Endodermal cell (in vitro differentiated cells): ENCODE data around the gene DACH1. TPM values are rescaled to one million over a fixed set of nuclear protein-coding genes. Genes with fewer than 3 reads are reported as not detected.

ENCODE experiments used
- DNase-seq: peaks from one replicate; pipeline ENCODE4 v3.0.0-alpha.2; 2017
- H3K27ac ChIP-seq: 2 replicates; pipeline ENCODE4 v1.5.1; 2013; ENCODE audit warnings: mild to moderate bottlenecking, low read depth, low read length, moderate library complexity
- H3K27me3 ChIP-seq: 2 replicates; pipeline ENCODE4 v1.6.1; 2013; ENCODE audit warnings: mild to moderate bottlenecking, low read length, moderate library complexity; ENCODE audit not compliant: insufficient read depth, control insufficient read depth, poor library complexity, severe bottlenecking
- H3K36me3 ChIP-seq: 2 replicates; pipeline ENCODE4 v1.7.0; 2013; ENCODE audit warnings: mild to moderate bottlenecking, low read length, moderate library complexity; ENCODE audit not compliant: control insufficient read depth, insufficient read depth
- H3K4me1 ChIP-seq: one replicate; pipeline ENCODE4 v1.7.0; 2013; ENCODE audit warnings: low read length; ENCODE audit not compliant: control insufficient read depth, insufficient read depth
- H3K4me3 ChIP-seq: 2 replicates; pipeline ENCODE4 v1.5.1; 2013; ENCODE audit warnings: mild to moderate bottlenecking, low read length, moderate library complexity
- H3K9ac ChIP-seq: 2 replicates; pipeline ENCODE4 v1.6.1; 2013; ENCODE audit warnings: mild to moderate bottlenecking, low read length, moderate library complexity; ENCODE audit not compliant: poor library complexity, severe bottlenecking; ENCODE audit errors: extremely low read depth
- H3K9me3 ChIP-seq: 2 replicates; pipeline ENCODE4 v1.6.1; 2013; ENCODE audit warnings: mild to moderate bottlenecking, low read length, moderate library complexity; ENCODE audit not compliant: control insufficient read depth
- H3K27ac Mint-ChIP-seq: 2 replicates; pipeline ENCODE4 v1.8.0; 2020; ENCODE audit warnings: mixed read lengths
- H3K27me3 Mint-ChIP-seq: 2 replicates; pipeline ENCODE4 v1.8.0; 2021; ENCODE audit warnings: mild to moderate bottlenecking, mixed read lengths; ENCODE audit not compliant: insufficient read depth
- H3K36me3 Mint-ChIP-seq: 2 replicates; pipeline ENCODE4 v1.8.0; 2020; ENCODE audit warnings: low read depth, mixed read lengths
- H3K4me1 Mint-ChIP-seq: 2 replicates; pipeline ENCODE4 v1.8.0; 2020; ENCODE audit warnings: mixed read lengths
- H3K4me3 Mint-ChIP-seq: 2 replicates; pipeline ENCODE4 v1.8.0; 2020; ENCODE audit warnings: mild to moderate bottlenecking, moderate library complexity, mixed read lengths
- H3K9me3 Mint-ChIP-seq: 2 replicates; pipeline ENCODE4 v1.8.0; 2020; ENCODE audit warnings: mild to moderate bottlenecking, mixed read lengths
- CTCF ChIP-seq: fragments of 200-600 bp; sonication (generic); conservative IDR thresholded peaks from 2 replicates; pipeline ENCODE4 v1.5.0; 2021; ENCODE audit warnings: antibody characterized with exemption, mild to moderate bottlenecking
- WGBS, 2 experiments: methylation state at CpG; one replicate each; pipeline versions ENCODE4 v1.1.5 to v1.1.7; 2013; ENCODE audit warnings: missing lambda C conversion rate in 2 of 2, mixed read lengths in 1 of 2; ENCODE audit not compliant: insufficient coverage in 1 of 2, insufficient read length in 1 of 2; 5-methylcytosine and 5-hydroxymethylcytosine counted together
- total RNA-seq, 2 donors: library from RNA; stranded (reverse); fragmentation: NEBNext Ultra II Directional in 1 of 2; extraction: Animal tissue kit (Norgen Biotek cat#: 25700) in 1 of 2; gene quantifications; 2 replicates in 1 of 2; 3 replicates in 1 of 2; pipeline ENCODE4 v1.2.1, GENCODE V29; 2021

DACH1 gene
- total RNA-seq, 2 donors from 2014 or later: 0.81 to 1.2 TPM

- Mint-ChIP-seq H3K27ac (no peak overlapping the region), H3K4me3 (no peak overlapping the region), H3K27me3 (no peaks in the 10 kb centered on the region), H3K36me3 (no peaks in the 10 kb centered on the region), H3K4me1 (no peaks in the 10 kb centered on the region), H3K9me3 (no peaks in the 10 kb centered on the region)
- Histone ChIP-seq H3K4me1 (no peaks in the 10 kb centered on the region), H3K27me3 (no peaks in the 10 kb centered on the region), H3K9me3 (no peaks in the 10 kb centered on the region), H3K9ac (no peak overlapping the region), H3K27ac (peak overlapping the region; percentile 91), H3K4me3 (no peak overlapping the region), H3K36me3 (no peaks in the 10 kb centered on the region)
- no peak for DNase-seq
- no peak for TF ChIP-seq CTCF
- WGBS, 2 experiments: 80% methylated on average over 1 of the region's 1 CpG; no CpG with 5 or more reads in 1 of the 2 experiments
These were observed 139.3 kb downstream of the DACH1 start for GRCh38 chr13:71727662-71728061.

GRCh38 chr13:71727042-71727441 lies 140.0 kb downstream of the DACH1 start:
- Histone ChIP-seq H3K9ac (no peak overlapping the region), H3K9me3 (no peaks in the 10 kb centered on the region), H3K4me1 (no peaks in the 10 kb centered on the region), H3K36me3 (no peaks in the 10 kb centered on the region), H3K4me3 (no peak overlapping the region), H3K27me3 (no peaks in the 10 kb centered on the region), H3K27ac (peak overlapping the region; percentile 91)
- Mint-ChIP-seq H3K27me3 (no peaks in the 10 kb centered on the region), H3K27ac (no peak overlapping the region), H3K4me1 (no peaks in the 10 kb centered on the region), H3K9me3 (no peaks in the 10 kb centered on the region), H3K4me3 (no peak overlapping the region), H3K36me3 (no peaks in the 10 kb centered on the region)
- WGBS, 2 experiments: 80 to 100% methylated on average over 1 of the region's 2 CpGs
- no peak for DNase-seq
- no peak for TF ChIP-seq CTCF

- Mint-ChIP-seq H3K27me3 (no peaks in the 10 kb centered on the region), H3K4me1 (no peaks in the 10 kb centered on the region)
- DNase-seq: no peak
These were observed 144.8 kb downstream of the DACH1 start for GRCh38 chr13:71722206-71722605.

More at GRCh38 chr13:71722206-71722605, 144.8 kb downstream of the DACH1 start:
- H3K9me3 ChIP-seq: no peaks in the 10 kb centered on the region
- no peaks in the 10 kb centered on the region for H3K27me3 ChIP-seq
- Mint-ChIP-seq H3K9me3 (no peaks in the 10 kb centered on the region), H3K27ac (no peak overlapping the region), H3K36me3 (no peaks in the 10 kb centered on the region), H3K4me3 (no peak overlapping the region)
- TF ChIP-seq CTCF: no peak
- H3K27ac ChIP-seq: no peak overlapping the region
- no peaks in the 10 kb centered on the region for H3K36me3 ChIP-seq
- H3K4me1 ChIP-seq: no peaks in the 10 kb centered on the region
- H3K9ac ChIP-seq: no peak overlapping the region
- WGBS, 2 experiments: 83 to 100% methylated on average over 1 to 3 of the region's 3 CpGs
- no peak overlapping the region for H3K4me3 ChIP-seq
